HL-60 (cell line): ENCODE measurements around the gene CFAP46.

Experiments
- CTCF ChIP-seq: IDR thresholded peaks from one replicate; pipeline ENCODE4 v1.5.1; 2011; ENCODE audit warnings: low read length, control low read depth, inconsistent platforms; ENCODE audit not compliant: insufficient read depth
- POLR2AphosphoS5 ChIP-seq: IDR thresholded peaks from 2 replicates; pipeline ENCODE4 v1.6.1; 2012; ENCODE audit warnings: low read depth
- REST ChIP-seq: IDR thresholded peaks from 2 replicates; pipeline ENCODE4 v1.6.1; 2012; ENCODE audit warnings: low read depth; ENCODE audit not compliant: insufficient replicate concordance

GRCh38 chr10:132944510-132944909 is 2.1 kb upstream of the CFAP46 start:
- TF ChIP-seq CTCF (no peak), POLR2AphosphoS5 (no peak), REST (no peak)
